CD4-positive, alpha-beta T cell (primary cell): ENCODE data around the gene ZBTB2. TPM values are rescaled to one million over a fixed set of nuclear protein-coding genes. Genes with fewer than 3 reads are reported as not detected.

Source experiments
- ATAC-seq: fragments of 200-7000 bp; cut with Tn5 transposase; one replicate; pipeline ENCODE4 v1.10.0; 2022; ENCODE audit warnings: mild to moderate bottlenecking; ENCODE audit not compliant: poor library complexity
- CTCF ChIA-PET: fragments of 350-600 bp; sonication (Branson Sonifier 250); formaldehyde crosslinking; loops from one replicate; lab custom pipeline; 2021; ENCODE audit warnings: antibody characterized with exemption, inconsistent platforms; lab: Charles Lee
- POLR2A ChIA-PET: fragments of 350-600 bp; sonication (Branson Sonifier 250); formaldehyde crosslinking; loops from one replicate; lab custom pipeline; 2021; ENCODE audit warnings: antibody characterized with exemption, inconsistent platforms; lab: Charles Lee
- DNase-seq, 14 experiments: peaks; one replicate each; pipeline ENCODE4 v3.0.0-alpha.2; 2013 to 2020; ENCODE audit warnings: mixed read lengths in 2 of 14
- H3K27ac ChIP-seq, 2 donors: one replicate each; pipeline versions ENCODE4 v1.5.1 to v1.7.0; 2013; ENCODE audit warnings: low read length in 2 of 2, low read depth in 1 of 2, mild to moderate bottlenecking in 1 of 2
- H3K27me3 ChIP-seq, 2 experiments: 1 replicate in 1 of 2; 2 replicates in 1 of 2; pipeline versions ENCODE4 v1.6.1 to v1.7.0; 2013; ENCODE audit warnings: low read length in 2 of 2, control low read depth in 1 of 2, mild to moderate bottlenecking in 1 of 2, moderate library complexity in 1 of 2; ENCODE audit not compliant: insufficient read depth in 2 of 2, control insufficient read depth in 1 of 2
- H3K36me3 ChIP-seq: one replicate; pipeline ENCODE4 v1.6.1; 2013; ENCODE audit warnings: low read length, control low read depth; ENCODE audit not compliant: insufficient read depth
- H3K4me1 ChIP-seq: one replicate; pipeline ENCODE4 v1.6.1; 2013; ENCODE audit warnings: low read length, control low read depth; ENCODE audit not compliant: insufficient read depth
- H3K4me3 ChIP-seq: one replicate; pipeline ENCODE4 v1.5.1; 2013; ENCODE audit warnings: mild to moderate bottlenecking, low read length, moderate library complexity
- H3K9me3 ChIP-seq, 2 experiments: 1 replicate in 1 of 2; 2 replicates in 1 of 2; pipeline versions ENCODE4 v1.6.1 to v1.7.0; 2013; ENCODE audit warnings: low read length in 2 of 2, mild to moderate bottlenecking in 2 of 2, control low read depth in 1 of 2, moderate library complexity in 1 of 2; ENCODE audit not compliant: control insufficient read depth in 1 of 2, insufficient read depth in 1 of 2
- H3K27ac Mint-ChIP-seq: one replicate; pipeline ENCODE4 v1.8.0; 2020; ENCODE audit warnings: mixed read lengths
- H3K27me3 Mint-ChIP-seq: one replicate; pipeline ENCODE4 v1.8.0; 2021; ENCODE audit warnings: mixed read lengths
- H3K36me3 Mint-ChIP-seq: one replicate; pipeline ENCODE4 v1.8.0; 2021; ENCODE audit warnings: low read depth, mixed read lengths
- H3K4me1 Mint-ChIP-seq: one replicate; pipeline ENCODE4 v1.8.0; 2021; ENCODE audit warnings: low read depth, mixed read lengths
- H3K4me3 Mint-ChIP-seq: one replicate; pipeline ENCODE4 v1.8.0; 2020; ENCODE audit warnings: mild to moderate bottlenecking, mixed read lengths
- H3K9me3 Mint-ChIP-seq: one replicate; pipeline ENCODE4 v1.8.0; 2020; ENCODE audit warnings: mixed read lengths
- intact Hi-C, 2 experiments: fragments of 100-400 bp; cut with DNase I in 1 of 2; cut with micrococcal nuclease in 1 of 2; formaldehyde crosslinking; loops; one replicate each; pipeline versions ENCODE4 v1.15.1 to v1.9.0; 2023 to 2025; cut with DNase I, micrococcal nuclease
- total RNA-seq, 174 experiments: library from RNA in 2 of 174; stranded (reverse) in 2 of 174; gene quantifications; one replicate each; pipeline ENCODE4 v1.2.3 and lab custom pipeline; 2021 to 2026
- TF ChIP-seq, protein P1 (sequence below): fragments of 200-600 bp; IDR thresholded peaks from one replicate; pipeline ENCODE4 v1.8.0; 2022; ENCODE audit warnings: antibody characterized with exemption, mild to moderate bottlenecking

Gene ZBTB2
- total RNA-seq, 2 experiments from 2014 or later = 18.6 to 19.1 TPM

DNA sequence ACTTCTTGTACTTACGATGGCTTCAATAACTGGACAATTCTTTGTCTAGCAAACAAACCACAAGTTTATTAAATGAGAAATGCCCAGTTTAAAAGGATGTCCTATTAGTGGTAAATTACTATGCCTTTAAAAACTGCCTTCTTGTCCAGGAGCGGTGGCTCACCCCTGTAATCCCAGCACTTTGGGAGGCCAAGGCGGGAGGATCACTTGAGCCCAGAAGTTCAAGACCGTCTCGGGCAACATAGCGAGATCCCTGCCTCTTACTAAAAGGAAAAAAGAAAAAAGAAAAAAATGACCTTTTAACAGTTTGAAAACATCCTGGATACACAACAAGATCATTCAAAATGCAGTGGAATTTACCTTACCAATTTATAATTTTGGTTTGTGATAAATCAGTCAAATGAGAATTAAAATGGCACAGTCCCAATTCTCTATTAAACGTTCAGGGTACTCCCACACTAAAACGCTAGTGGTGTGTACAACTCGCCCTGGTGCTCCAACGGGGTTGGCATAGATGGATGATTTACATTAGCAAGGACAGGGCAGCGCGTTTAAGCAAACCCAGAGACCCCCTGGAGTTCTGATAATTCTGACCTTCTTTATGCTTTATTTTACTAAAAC, 2.3 kb downstream of the ZBTB2 start:
- peak in 4 of 14 experiments; percentile 21 to 51 (median 41) for DNase-seq
- peaks cover 46% of the 10 kb centered on the region for H3K4me1 ChIP-seq
- peak overlapping the region; percentile 97 for H3K27ac Mint-ChIP-seq
- ChIA-PET CTCF (interaction anchor here (0.9 to 1.2 kb wide), 3 partner anchors 10 to 18 kb away, joined by 3 read pairs; no protein-coding TSS in a partner anchor), POLR2A (interaction anchor here (0.8 to 4.2 kb wide), 27 partner anchors 9 to 1672 kb away, joined by 3 to 108 read pairs (median 5); partner anchors contain the start of genes FBXO5, MTHFD1L and RMND1)
- peaks cover 77% of the 10 kb centered on the region for H3K4me1 Mint-ChIP-seq
- H3K36me3 Mint-ChIP-seq = peaks cover 28% of the 10 kb centered on the region
- no peaks in the 10 kb centered on the region for H3K9me3 ChIP-seq
- H3K9me3 Mint-ChIP-seq = no peaks in the 10 kb centered on the region
- peak overlapping the region; percentile 86 to 90 for H3K27ac ChIP-seq
- peak overlapping the region; percentile 93 for H3K4me3 Mint-ChIP-seq
- H3K36me3 ChIP-seq = peaks cover 6% of the 10 kb centered on the region
- TF ChIP-seq, protein P1, sequence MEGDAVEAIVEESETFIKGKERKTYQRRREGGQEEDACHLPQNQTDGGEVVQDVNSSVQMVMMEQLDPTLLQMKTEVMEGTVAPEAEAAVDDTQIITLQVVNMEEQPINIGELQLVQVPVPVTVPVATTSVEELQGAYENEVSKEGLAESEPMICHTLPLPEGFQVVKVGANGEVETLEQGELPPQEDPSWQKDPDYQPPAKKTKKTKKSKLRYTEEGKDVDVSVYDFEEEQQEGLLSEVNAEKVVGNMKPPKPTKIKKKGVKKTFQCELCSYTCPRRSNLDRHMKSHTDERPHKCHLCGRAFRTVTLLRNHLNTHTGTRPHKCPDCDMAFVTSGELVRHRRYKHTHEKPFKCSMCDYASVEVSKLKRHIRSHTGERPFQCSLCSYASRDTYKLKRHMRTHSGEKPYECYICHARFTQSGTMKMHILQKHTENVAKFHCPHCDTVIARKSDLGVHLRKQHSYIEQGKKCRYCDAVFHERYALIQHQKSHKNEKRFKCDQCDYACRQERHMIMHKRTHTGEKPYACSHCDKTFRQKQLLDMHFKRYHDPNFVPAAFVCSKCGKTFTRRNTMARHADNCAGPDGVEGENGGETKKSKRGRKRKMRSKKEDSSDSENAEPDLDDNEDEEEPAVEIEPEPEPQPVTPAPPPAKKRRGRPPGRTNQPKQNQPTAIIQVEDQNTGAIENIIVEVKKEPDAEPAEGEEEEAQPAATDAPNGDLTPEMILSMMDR = no peak
- H3K27me3 Mint-ChIP-seq = peaks cover 4% of the 10 kb centered on the region
- no peak for ATAC-seq
- no peaks in the 10 kb centered on the region for H3K27me3 ChIP-seq
- peak overlapping the region; percentile 88 for H3K4me3 ChIP-seq
- intact Hi-C loops = loop anchor here (1.0 to 10.0 kb wide), 4 partner anchors 16 to 1844 kb away; partner anchors contain the start of genes FBXO5 (in 1 of the 2) and PPIL4 (in 1 of the 2)

DNA sequence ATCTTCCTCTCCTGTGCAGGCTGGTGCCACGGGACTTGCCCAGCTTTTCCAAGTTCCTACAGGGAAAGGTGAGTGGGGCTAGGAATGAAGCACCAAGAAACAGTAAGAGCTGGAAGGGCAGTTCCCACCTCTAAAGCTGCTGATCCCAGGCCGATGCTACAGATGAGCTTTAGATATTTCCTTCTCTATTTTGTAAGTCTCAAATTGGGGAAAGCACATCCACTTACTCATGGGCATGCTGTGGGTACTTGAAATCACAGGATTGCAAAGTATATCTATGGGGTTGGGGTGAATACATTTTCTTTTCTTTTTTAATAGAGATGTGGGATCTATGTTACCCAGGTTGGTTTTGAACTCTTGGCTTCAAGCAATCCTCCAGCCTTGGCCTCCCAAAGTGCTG, 3.1 kb downstream of the ZBTB2 start:
- DNase-seq = peak in 2 of 14 experiments; percentile 21 to 34
- Mint-ChIP-seq H3K27me3 (peaks cover 4% of the 10 kb centered on the region), H3K27ac (peak overlapping the region; percentile 97), H3K9me3 (no peaks in the 10 kb centered on the region), H3K4me1 (peaks cover 73% of the 10 kb centered on the region), H3K36me3 (peaks cover 31% of the 10 kb centered on the region), H3K4me3 (peak overlapping the region; percentile 60)
- Histone ChIP-seq H3K27me3 (no peaks in the 10 kb centered on the region), H3K36me3 (peaks cover 11% of the 10 kb centered on the region), H3K27ac (peak overlapping the region; percentile 86 to 90), H3K4me1 (peaks cover 40% of the 10 kb centered on the region), H3K4me3 (no peak overlapping the region), H3K9me3 (no peaks in the 10 kb centered on the region)
- ATAC-seq = no peak
- POLR2A ChIA-PET = interaction anchor here (3.2 to 4.0 kb wide), 3 partner anchors 15 to 64 kb away, joined by 19 to 108 read pairs (median 102); partner anchors contain the start of gene RMND1
- TF ChIP-seq, protein P1 = no peak
- intact Hi-C loops = loop anchor here in 1 of 2 experiments (10.0 kb wide), 3 partner anchors 787 to 1843 kb away; partner anchors contain the start of genes FBXO5 and PPIL4
- CTCF ChIA-PET = interaction anchor here (1.0 kb wide), 1 partner anchor 9 kb away, joined by 3 read pairs; no protein-coding TSS in a partner anchor

DNA sequence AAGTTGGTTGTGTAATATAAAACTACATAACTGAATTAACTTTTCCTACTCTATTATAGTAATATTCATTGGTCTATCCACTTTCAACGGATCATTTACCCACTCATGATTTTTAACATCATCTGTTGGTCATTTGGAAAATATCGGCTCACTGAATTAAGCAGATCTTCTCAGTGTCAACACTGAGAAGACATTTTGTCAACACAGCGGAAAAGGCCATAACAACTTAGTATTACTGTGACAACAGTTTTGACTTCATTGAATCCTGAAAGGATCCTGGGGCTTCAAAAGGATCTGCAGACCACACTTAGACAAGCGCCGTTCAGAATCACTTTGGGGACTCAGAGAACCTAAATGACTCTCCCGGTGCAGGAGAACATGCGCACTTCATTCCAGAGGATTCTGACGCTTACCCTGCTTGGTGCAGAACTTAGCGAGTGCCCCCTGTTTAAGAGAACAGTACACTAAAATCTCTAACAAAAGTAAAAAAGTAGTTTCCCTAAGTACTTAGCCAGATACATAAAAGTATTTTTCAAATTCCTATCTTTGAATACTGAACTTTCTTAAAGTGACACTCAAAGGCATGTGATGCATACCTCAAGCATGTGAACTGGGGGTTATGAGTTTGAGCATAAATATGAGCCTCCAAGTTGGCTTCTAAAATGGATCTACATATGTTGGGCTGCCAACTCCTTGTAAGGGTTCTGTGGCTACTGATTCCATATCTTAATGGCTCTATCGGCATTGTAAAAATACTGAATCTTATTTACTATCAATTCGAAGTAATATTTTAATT, 4.0 kb downstream of the ZBTB2 start:
- H3K27ac ChIP-seq = peak overlapping the region; percentile 86 to 90
- intact Hi-C loops = loop anchor here in 1 of 2 experiments (10.0 kb wide), 3 partner anchors 787 to 1843 kb away; partner anchors contain the start of genes FBXO5 and PPIL4

More for the DNA sequence above, 4.0 kb downstream of the ZBTB2 start:
- H3K27me3 Mint-ChIP-seq = peaks cover 4% of the 10 kb centered on the region
- H3K4me1 Mint-ChIP-seq = peaks cover 65% of the 10 kb centered on the region
- Histone ChIP-seq H3K9me3 (no peaks in the 10 kb centered on the region), H3K4me1 (peaks cover 31% of the 10 kb centered on the region), H3K36me3 (peaks cover 11% of the 10 kb centered on the region), H3K4me3 (no peak overlapping the region), H3K27me3 (no peaks in the 10 kb centered on the region)
- ATAC-seq (no peak), DNase-seq (no peak)
- CTCF ChIA-PET = no interaction called here
- POLR2A ChIA-PET = interaction anchor here (3.9 to 4.0 kb wide), 2 partner anchors 14 to 65 kb away, joined by 102 to 108 read pairs; partner anchors contain the start of gene RMND1
- peaks cover 31% of the 10 kb centered on the region for H3K36me3 Mint-ChIP-seq
- TF ChIP-seq, protein P1 = no peak
- peak overlapping the region; percentile 30 for H3K4me3 Mint-ChIP-seq
- H3K27ac Mint-ChIP-seq = peak overlapping the region; percentile 79
- no peaks in the 10 kb centered on the region for H3K9me3 Mint-ChIP-seq
